Activated CD4-positive, alpha-beta memory T cell treated with anti-CD3 and anti-CD28 coated beads for 36 hours (primary cell): ENCODE measurements around the gene KRT39. TPM values are rescaled to one million over a fixed set of nuclear protein-coding genes. Genes with fewer than 3 reads are reported as not detected.

Experiments
- CTCF ChIA-PET: fragments of 350-600 bp; sonication (Branson Sonifier 250); formaldehyde crosslinking; loops from one replicate; lab custom pipeline; 2021; ENCODE audit warnings: antibody characterized with exemption, inconsistent platforms; lab: Charles Lee
- POLR2A ChIA-PET: fragments of 350-600 bp; sonication (Branson Sonifier 250); formaldehyde crosslinking; loops from one replicate; lab custom pipeline; 2021; ENCODE audit warnings: antibody characterized with exemption; lab: Charles Lee
- DNase-seq: peaks from one replicate; pipeline ENCODE4 v3.0.0-alpha.2; 2020
- H3K27ac Mint-ChIP-seq: one replicate; pipeline ENCODE4 v1.8.0; 2021; ENCODE audit warnings: mixed read lengths
- H3K27me3 Mint-ChIP-seq: one replicate; pipeline ENCODE4 v1.8.0; 2021; ENCODE audit warnings: mixed read lengths
- H3K36me3 Mint-ChIP-seq: one replicate; pipeline ENCODE4 v1.8.0; 2021; ENCODE audit warnings: mixed read lengths
- H3K4me1 Mint-ChIP-seq: one replicate; pipeline ENCODE4 v1.8.0; 2021; ENCODE audit warnings: low read depth, mixed read lengths
- H3K4me3 Mint-ChIP-seq: one replicate; pipeline ENCODE4 v1.8.0; 2021; ENCODE audit warnings: mild to moderate bottlenecking, mixed read lengths
- H3K9me3 Mint-ChIP-seq: one replicate; pipeline ENCODE4 v1.8.0; 2021; ENCODE audit warnings: mixed read lengths
- intact Hi-C: fragments of 100-400 bp; cut with micrococcal nuclease; formaldehyde crosslinking; loops from one replicate; pipeline ENCODE4 v1.15.1; 2023
- total RNA-seq, 2 experiments: library from RNA; stranded (reverse); gene quantifications; one replicate each; pipeline ENCODE4 v1.2.3, GENCODE V29; 2021

Gene KRT39
- total RNA-seq, 2 experiments from 2014 or later = not detected

- DNase-seq = no peak
- intact Hi-C loops = no loop called here
- no peaks in the 10 kb centered on the region for H3K4me1 Mint-ChIP-seq
- ChIA-PET POLR2A (no interaction called here), CTCF (no interaction called here)
- H3K9me3 Mint-ChIP-seq = no peaks in the 10 kb centered on the region
- H3K4me3 Mint-ChIP-seq = no peak overlapping the region
- no peaks in the 10 kb centered on the region for H3K36me3 Mint-ChIP-seq
- H3K27ac Mint-ChIP-seq = no peak overlapping the region
- H3K27me3 Mint-ChIP-seq = peaks cover 40% of the 10 kb centered on the region
Measured at GRCh38 chr17:40951011-40951622, 15.6 kb downstream of the KRT39 start.

- Mint-ChIP-seq H3K4me1 (no peaks in the 10 kb centered on the region), H3K27me3 (peaks cover 45% of the 10 kb centered on the region), H3K9me3 (no peaks in the 10 kb centered on the region), H3K4me3 (no peak overlapping the region), H3K27ac (no peak overlapping the region), H3K36me3 (no peaks in the 10 kb centered on the region)
- ChIA-PET POLR2A (no interaction called here), CTCF (no interaction called here)
- intact Hi-C loops = no loop called here
- DNase-seq = no peak
Measured at GRCh38 chr17:40950176-40950575, 16.6 kb downstream of the KRT39 start.

GRCh38 chr17:40949418-40949817 lies 17.3 kb downstream of the KRT39 start:
- ChIA-PET CTCF (no interaction called here), POLR2A (no interaction called here)
- no peaks in the 10 kb centered on the region for H3K4me1 Mint-ChIP-seq
- H3K4me3 Mint-ChIP-seq = no peak overlapping the region
- DNase-seq = no peak
- H3K36me3 Mint-ChIP-seq = no peaks in the 10 kb centered on the region
- H3K27me3 Mint-ChIP-seq = peaks cover 48% of the 10 kb centered on the region
- H3K27ac Mint-ChIP-seq = no peak overlapping the region
- intact Hi-C loops = no loop called here
- H3K9me3 Mint-ChIP-seq = no peaks in the 10 kb centered on the region

DNA sequence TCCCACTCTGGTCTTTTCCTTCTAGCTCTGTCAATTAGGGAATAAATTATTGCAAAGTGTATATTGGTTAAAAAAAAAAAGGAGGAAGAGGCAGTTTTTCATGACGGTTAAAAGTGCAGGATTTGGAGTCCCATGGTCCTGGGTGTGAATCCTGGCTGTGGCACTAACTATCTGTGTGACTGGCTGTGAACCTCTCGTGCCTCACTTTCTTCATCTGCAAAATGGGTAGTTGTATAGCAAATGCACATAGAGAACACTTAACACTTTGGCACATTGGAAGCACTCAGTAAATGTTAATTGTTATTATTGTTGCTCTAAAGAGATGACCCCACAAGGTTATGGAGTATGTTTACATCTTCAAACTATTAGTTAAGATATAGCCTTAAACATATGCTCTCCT lies 18.8 kb downstream of the KRT39 start:
- H3K27me3 Mint-ChIP-seq = peaks cover 54% of the 10 kb centered on the region
- DNase-seq = no peak
- intact Hi-C loops = no loop called here
- H3K27ac Mint-ChIP-seq = no peak overlapping the region
- H3K9me3 Mint-ChIP-seq = no peaks in the 10 kb centered on the region
- CTCF ChIA-PET = no interaction called here
- no peak overlapping the region for H3K4me3 Mint-ChIP-seq
- POLR2A ChIA-PET = no interaction called here
- H3K36me3 Mint-ChIP-seq = no peaks in the 10 kb centered on the region
- no peaks in the 10 kb centered on the region for H3K4me1 Mint-ChIP-seq

GRCh38 chr17:40945414-40945813 lies 21.3 kb downstream of the KRT39 start:
- H3K27me3 Mint-ChIP-seq = peaks cover 51% of the 10 kb centered on the region
- DNase-seq = no peak
- no peaks in the 10 kb centered on the region for H3K36me3 Mint-ChIP-seq
- no peaks in the 10 kb centered on the region for H3K4me1 Mint-ChIP-seq
- H3K4me3 Mint-ChIP-seq = no peak overlapping the region
- H3K27ac Mint-ChIP-seq = no peak overlapping the region
- POLR2A ChIA-PET = no interaction called here
- CTCF ChIA-PET = no interaction called here
- intact Hi-C loops = no loop called here
- H3K9me3 Mint-ChIP-seq = no peaks in the 10 kb centered on the region

DNA sequence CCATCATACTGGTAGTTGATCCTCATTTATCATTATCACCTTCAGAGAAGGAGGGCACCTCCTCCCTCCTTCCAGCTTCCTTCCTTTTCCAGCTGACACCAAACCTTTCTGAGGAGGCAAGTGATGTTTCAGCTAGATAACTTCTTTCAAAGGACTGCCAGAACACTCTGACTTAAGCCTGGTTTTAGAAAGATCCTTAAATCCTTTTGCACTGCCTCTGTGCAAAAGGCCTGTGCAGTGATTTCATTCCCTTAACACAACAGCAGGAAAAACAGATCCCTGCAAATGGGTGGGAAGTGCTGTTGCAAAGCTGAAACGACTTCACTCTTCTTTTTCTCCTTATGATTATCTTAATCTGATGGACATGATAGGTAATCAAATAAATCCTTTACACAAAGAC lies 22.2 kb downstream of the KRT39 start:
- no peaks in the 10 kb centered on the region for H3K4me1 Mint-ChIP-seq
- no peak overlapping the region for H3K4me3 Mint-ChIP-seq
- no peaks in the 10 kb centered on the region for H3K9me3 Mint-ChIP-seq
- no peaks in the 10 kb centered on the region for H3K36me3 Mint-ChIP-seq
- no peak for DNase-seq
- intact Hi-C loops = no loop called here
- H3K27ac Mint-ChIP-seq = no peak overlapping the region
- CTCF ChIA-PET = interaction anchor here (0.6 kb wide), 1 partner anchor 705 kb away, joined by 3 read pairs; no protein-coding TSS in a partner anchor
- peaks cover 45% of the 10 kb centered on the region for H3K27me3 Mint-ChIP-seq
- POLR2A ChIA-PET = interaction anchor here (0.5 kb wide), 1 partner anchor 10 kb away, joined by 3 read pairs; no protein-coding TSS in a partner anchor

GRCh38 chr17:40942553-40942952 lies 24.2 kb downstream of the KRT39 start:
- Mint-ChIP-seq H3K9me3 (no peaks in the 10 kb centered on the region), H3K36me3 (no peaks in the 10 kb centered on the region), H3K27me3 (peaks cover 32% of the 10 kb centered on the region), H3K4me3 (no peak overlapping the region), H3K4me1 (no peaks in the 10 kb centered on the region), H3K27ac (no peak overlapping the region)
- no peak for DNase-seq
- ChIA-PET CTCF (no interaction called here), POLR2A (no interaction called here)
- intact Hi-C loops = no loop called here

DNA sequence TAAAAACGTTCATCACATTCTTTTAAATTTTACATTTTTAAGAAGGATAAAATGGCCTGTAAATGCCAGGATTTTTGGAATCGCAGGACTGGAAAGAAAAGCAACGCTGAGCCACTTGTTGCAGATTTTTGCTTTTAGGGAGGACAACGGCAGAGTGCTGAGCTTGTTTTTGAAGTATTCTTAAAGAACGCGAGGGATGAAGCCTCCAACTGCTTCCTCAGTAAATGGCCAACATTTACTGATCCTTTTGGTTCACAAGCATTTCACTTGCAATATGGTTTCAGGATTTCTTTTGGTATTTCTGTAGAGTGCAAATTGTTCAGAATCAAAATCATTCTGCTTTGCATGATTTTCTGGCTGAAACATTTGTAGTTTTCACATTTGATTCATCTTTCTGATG lies 26.5 kb downstream of the KRT39 start:
- Mint-ChIP-seq H3K9me3 (no peaks in the 10 kb centered on the region), H3K4me1 (no peaks in the 10 kb centered on the region), H3K36me3 (no peaks in the 10 kb centered on the region), H3K27ac (no peak overlapping the region), H3K4me3 (no peak overlapping the region), H3K27me3 (peaks cover 17% of the 10 kb centered on the region)
- intact Hi-C loops = no loop called here
- ChIA-PET POLR2A (no interaction called here), CTCF (no interaction called here)
- no peak for DNase-seq

GRCh38 chr17:40938981-40939380 lies 27.8 kb downstream of the KRT39 start:
- POLR2A ChIA-PET = no interaction called here
- H3K27me3 Mint-ChIP-seq = peaks cover 10% of the 10 kb centered on the region
- no peaks in the 10 kb centered on the region for H3K9me3 Mint-ChIP-seq
- no peaks in the 10 kb centered on the region for H3K4me1 Mint-ChIP-seq
- no peak for DNase-seq
- CTCF ChIA-PET = interaction anchor here (0.5 to 0.7 kb wide), 2 partner anchors 18 to 796 kb away, joined by 4 read pairs; partner anchors contain the start of gene HAP1
- no peaks in the 10 kb centered on the region for H3K36me3 Mint-ChIP-seq
- intact Hi-C loops = no loop called here
- no peak overlapping the region for H3K4me3 Mint-ChIP-seq
- H3K27ac Mint-ChIP-seq = no peak overlapping the region

GRCh38 chr17:40937384-40937819 lies 29.3 kb downstream of the KRT39 start, which contains the start of gene KRT23:
Gene KRT23, minus strand, starts transcription at chr17:40937646. Its CDS starts 1,043 bp downstream, at chr17:40936603.
- H3K9me3 Mint-ChIP-seq = no peaks in the 10 kb centered on the region
- no peak within 1 kb of the TSS for H3K27ac Mint-ChIP-seq
- ChIA-PET POLR2A (no interaction called here), CTCF (no interaction called here)
- intact Hi-C loops = no loop called here
- H3K4me3 Mint-ChIP-seq = no peak within 1 kb of the TSS
- no peaks in the 10 kb centered on the region for H3K4me1 Mint-ChIP-seq
- peaks cover 9% of the 10 kb centered on the region for H3K27me3 Mint-ChIP-seq
- no peaks in the 10 kb centered on the region for H3K36me3 Mint-ChIP-seq
- no peak for DNase-seq

DNA sequence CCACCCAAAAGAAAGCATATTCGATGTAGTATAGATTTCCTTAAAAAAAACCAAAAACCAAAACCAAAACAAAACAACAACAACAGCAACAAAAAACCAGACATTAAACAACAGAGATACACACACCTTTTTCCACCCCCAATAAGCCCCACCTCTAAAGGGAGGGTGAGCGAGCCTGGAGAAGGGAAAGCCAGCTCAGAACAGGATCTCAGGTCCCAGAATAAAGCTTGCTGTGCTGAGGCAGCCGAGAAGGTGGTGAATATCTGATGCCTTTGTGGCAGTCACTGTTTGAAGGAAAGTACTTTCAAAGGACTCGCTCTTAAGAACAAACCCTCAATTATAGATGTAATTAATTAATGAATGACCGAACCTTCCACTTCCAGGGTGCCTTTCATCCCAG lies 29.8 kb downstream of the KRT39 start:
- no peaks in the 10 kb centered on the region for H3K4me1 Mint-ChIP-seq

GRCh38 chr17:40936437-40936971 lies 30.2 kb downstream of the KRT39 start:
- intact Hi-C loops = no loop called here
- ChIA-PET POLR2A (no interaction called here), CTCF (no interaction called here)
- H3K4me3 Mint-ChIP-seq = no peak overlapping the region
- no peaks in the 10 kb centered on the region for H3K9me3 Mint-ChIP-seq
- no peaks in the 10 kb centered on the region for H3K4me1 Mint-ChIP-seq
- no peak overlapping the region for H3K27ac Mint-ChIP-seq
- DNase-seq = no peak
- no peaks in the 10 kb centered on the region for H3K36me3 Mint-ChIP-seq
- peaks cover 9% of the 10 kb centered on the region for H3K27me3 Mint-ChIP-seq

More for the DNA sequence above, 29.8 kb downstream of the KRT39 start:
- no peak for DNase-seq
- intact Hi-C loops = no loop called here
- ChIA-PET POLR2A (no interaction called here), CTCF (no interaction called here)
- Mint-ChIP-seq H3K36me3 (no peaks in the 10 kb centered on the region), H3K27ac (no peak overlapping the region), H3K27me3 (peaks cover 9% of the 10 kb centered on the region), H3K4me3 (no peak overlapping the region), H3K9me3 (no peaks in the 10 kb centered on the region)

GRCh38 chr17:40935624-40936023 lies 31.1 kb downstream of the KRT39 start:
- no peaks in the 10 kb centered on the region for H3K9me3 Mint-ChIP-seq
- H3K4me1 Mint-ChIP-seq = no peaks in the 10 kb centered on the region
- DNase-seq = no peak
- H3K36me3 Mint-ChIP-seq = no peaks in the 10 kb centered on the region
- intact Hi-C loops = no loop called here
- peaks cover 9% of the 10 kb centered on the region for H3K27me3 Mint-ChIP-seq
- H3K27ac Mint-ChIP-seq = no peak overlapping the region
- ChIA-PET POLR2A (no interaction called here), CTCF (interaction anchor here (0.8 kb wide), 1 partner anchor 613 kb away, joined by 3 read pairs; no protein-coding TSS in a partner anchor)
- no peak overlapping the region for H3K4me3 Mint-ChIP-seq
